K562 (cell line): ENCODE results near the gene DXO. TPM values are rescaled to one million over a fixed set of nuclear protein-coding genes. Genes with fewer than 3 reads are reported as not detected.
A peak's percentile ranks its signal among the peaks of the same experiment; 100 is the strongest.

Source experiments
- PHTF2 ChIP-seq: fragments of 250-450 bp; sonication (Bioruptor Pico); IDR thresholded peaks from 2 replicates; pipeline ENCODE4 v1.5.0; 2021; ENCODE audit warnings: mild to moderate bottlenecking
- PREB ChIP-seq: sonication (generic); formaldehyde crosslinking; IDR thresholded peaks from 2 replicates; pipeline ENCODE4 v1.8.1; 2023; ENCODE audit warnings: mild to moderate bottlenecking, missing genetic modification reagents
- SMC3 ChIP-seq: conservative IDR thresholded peaks from 2 replicates; pipeline ENCODE4 v1.6.1; 2011; ENCODE audit warnings: low read depth, low read length, improper control_type of control experiment; ENCODE audit not compliant: insufficient read depth
- TEAD2 ChIP-seq: fragments of 450-650 bp; IDR thresholded peaks from 2 replicates; pipeline ENCODE4 v1.6.1; 2016; ENCODE audit warnings: missing genetic modification characterization, control low read depth, missing compliant biosample characterization
- ZBTB2 ChIP-seq: fragments of 450-650 bp; IDR thresholded peaks from 2 replicates; pipeline ENCODE4 v1.6.1; 2016; ENCODE audit warnings: antibody characterized with exemption
- ZFP30 ChIP-seq: fragments of 250-450 bp; sonication (Bioruptor Pico); IDR thresholded peaks from 2 replicates; pipeline ENCODE4 v1.8.0; 2022; ENCODE audit warnings: moderate library complexity, mild to moderate bottlenecking, inconsistent platforms, borderline replicate concordance
- ZFPM2 ChIP-seq: fragments of 250-450 bp; sonication (Bioruptor Pico); IDR thresholded peaks from 2 replicates; pipeline ENCODE4 v1.5.1; 2022; ENCODE audit warnings: mild to moderate bottlenecking
- polyA plus RNA-seq, 8 experiments: library from polyadenylated mRNA; depleted of rRNA in 4 of 8; stranded (reverse) in 5 of 8; unstranded in 3 of 8; fragments of >200 nt; fragmentation: Nextera tagmentation in 2 of 8; fragmentation: Illumina TruSeq in 1 of 8; extraction: Ambion mirVana in 2 of 8; extraction: Trizol in 1 of 8; gene quantifications; 2 replicates each; pipeline versions ENCODE4 v1.2.1 to v1.2.3, GENCODE V29; 2011 to 2014; ENCODE audit warnings: inconsistent platforms in 1 of 8, missing spikeins in 1 of 8
- total RNA-seq, 7 experiments: library from RNA; depleted of rRNA in 6 of 7; stranded (reverse); fragments of >200 nt in 6 of 7; fragmentation: Illumina TruSeq in 2 of 7; extraction: Trizol in 2 of 7; gene quantifications; 2 replicates each; pipeline versions ENCODE4 v1.2.1 to v1.2.3, GENCODE V29; 2011 to 2021; ENCODE audit warnings: low replicate concordance in 1 of 7
- TF ChIP-seq, protein P1 (sequence below): fragments of 450-650 bp; IDR thresholded peaks from 2 replicates; pipeline ENCODE4 v1.6.1; 2016; ENCODE audit warnings: mild to moderate bottlenecking, moderate library complexity
- TF ChIP-seq, protein P2 (sequence below): conservative IDR thresholded peaks from 2 replicates; pipeline ENCODE4 v1.6.1; 2011; ENCODE audit warnings: low read depth, mild to moderate bottlenecking, low read length; ENCODE audit not compliant: control insufficient read depth

DXO gene
- total and polyA plus RNA-seq, 9 of the 15 experiments (the other 6 are each of a cell fraction or from before 2014, with no cell fraction given) = 6.4 to 35.1 (median 19.4) TPM

DNA sequence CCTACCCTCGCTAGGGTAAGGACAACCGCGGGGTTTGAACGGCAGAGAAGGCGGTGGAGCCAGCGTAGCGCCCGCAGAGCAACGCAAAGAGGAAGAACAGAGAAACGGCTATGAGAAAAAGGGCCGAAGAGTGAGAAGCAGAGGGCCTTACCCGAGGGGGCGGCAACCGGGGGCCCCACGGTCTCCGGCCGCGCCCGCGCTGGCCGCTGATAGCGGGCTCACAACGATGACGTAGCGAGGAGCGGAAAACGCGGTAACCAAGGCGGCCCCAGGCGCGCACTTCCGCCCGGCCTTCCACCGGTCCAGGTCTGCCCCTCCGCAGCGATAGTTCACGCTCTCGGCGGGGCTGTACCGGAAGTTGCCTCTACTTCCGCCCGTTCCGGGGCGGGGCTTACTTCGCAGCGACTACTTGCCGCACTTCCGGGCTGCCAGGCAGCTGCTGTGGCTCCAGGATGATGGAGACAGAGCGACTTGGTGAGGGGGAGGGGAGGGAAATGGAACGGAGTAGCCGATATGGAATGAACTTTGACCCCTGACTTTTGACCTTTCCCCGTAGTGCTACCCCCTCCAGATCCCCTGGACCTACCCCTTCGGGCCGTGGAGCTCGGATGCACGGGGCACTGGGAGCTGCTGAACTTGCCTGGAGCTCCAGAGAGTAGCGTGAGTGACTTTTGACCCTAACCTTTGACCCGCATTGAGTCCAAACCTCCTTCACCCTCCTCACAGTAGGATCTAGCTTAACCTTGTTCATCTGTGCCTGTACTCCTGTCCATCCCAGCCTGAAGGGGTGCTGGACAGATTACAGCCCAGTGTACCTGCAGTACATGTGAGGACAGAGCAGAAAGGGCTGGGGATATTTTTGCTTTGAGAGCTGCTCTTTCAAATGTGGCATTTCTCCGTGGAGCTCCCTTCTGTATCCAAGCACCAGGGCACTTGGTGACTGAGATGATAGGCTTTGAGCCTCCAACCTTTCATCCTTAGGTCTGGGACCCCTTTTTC is 12.9 kb downstream of the DXO start, which contains the start of the genes NELFE and SKIC2 (continued):
- TF ChIP-seq PREB (peak; percentile 100), ZFP30 (peak; percentile 41; the same call in 1 of the 2 replicates), SMC3 (0 out of 2 replicates have a peak, but pooled peaks have one; percentile 3), PHTF2 (CRISPR knock-in tag) (0 out of 2 replicates have a peak, but pooled peaks have one; percentile 49), TEAD2 (tag) (peak; percentile 40; the same call in 1 of the 2 replicates), ZBTB2 (no peak; the same call in 1 of the 2 replicates), ZFPM2 (CRISPR knock-in tag) (0 out of 2 replicates have a peak, but pooled peaks have one; percentile 82)
- TF ChIP-seq, protein P1, sequence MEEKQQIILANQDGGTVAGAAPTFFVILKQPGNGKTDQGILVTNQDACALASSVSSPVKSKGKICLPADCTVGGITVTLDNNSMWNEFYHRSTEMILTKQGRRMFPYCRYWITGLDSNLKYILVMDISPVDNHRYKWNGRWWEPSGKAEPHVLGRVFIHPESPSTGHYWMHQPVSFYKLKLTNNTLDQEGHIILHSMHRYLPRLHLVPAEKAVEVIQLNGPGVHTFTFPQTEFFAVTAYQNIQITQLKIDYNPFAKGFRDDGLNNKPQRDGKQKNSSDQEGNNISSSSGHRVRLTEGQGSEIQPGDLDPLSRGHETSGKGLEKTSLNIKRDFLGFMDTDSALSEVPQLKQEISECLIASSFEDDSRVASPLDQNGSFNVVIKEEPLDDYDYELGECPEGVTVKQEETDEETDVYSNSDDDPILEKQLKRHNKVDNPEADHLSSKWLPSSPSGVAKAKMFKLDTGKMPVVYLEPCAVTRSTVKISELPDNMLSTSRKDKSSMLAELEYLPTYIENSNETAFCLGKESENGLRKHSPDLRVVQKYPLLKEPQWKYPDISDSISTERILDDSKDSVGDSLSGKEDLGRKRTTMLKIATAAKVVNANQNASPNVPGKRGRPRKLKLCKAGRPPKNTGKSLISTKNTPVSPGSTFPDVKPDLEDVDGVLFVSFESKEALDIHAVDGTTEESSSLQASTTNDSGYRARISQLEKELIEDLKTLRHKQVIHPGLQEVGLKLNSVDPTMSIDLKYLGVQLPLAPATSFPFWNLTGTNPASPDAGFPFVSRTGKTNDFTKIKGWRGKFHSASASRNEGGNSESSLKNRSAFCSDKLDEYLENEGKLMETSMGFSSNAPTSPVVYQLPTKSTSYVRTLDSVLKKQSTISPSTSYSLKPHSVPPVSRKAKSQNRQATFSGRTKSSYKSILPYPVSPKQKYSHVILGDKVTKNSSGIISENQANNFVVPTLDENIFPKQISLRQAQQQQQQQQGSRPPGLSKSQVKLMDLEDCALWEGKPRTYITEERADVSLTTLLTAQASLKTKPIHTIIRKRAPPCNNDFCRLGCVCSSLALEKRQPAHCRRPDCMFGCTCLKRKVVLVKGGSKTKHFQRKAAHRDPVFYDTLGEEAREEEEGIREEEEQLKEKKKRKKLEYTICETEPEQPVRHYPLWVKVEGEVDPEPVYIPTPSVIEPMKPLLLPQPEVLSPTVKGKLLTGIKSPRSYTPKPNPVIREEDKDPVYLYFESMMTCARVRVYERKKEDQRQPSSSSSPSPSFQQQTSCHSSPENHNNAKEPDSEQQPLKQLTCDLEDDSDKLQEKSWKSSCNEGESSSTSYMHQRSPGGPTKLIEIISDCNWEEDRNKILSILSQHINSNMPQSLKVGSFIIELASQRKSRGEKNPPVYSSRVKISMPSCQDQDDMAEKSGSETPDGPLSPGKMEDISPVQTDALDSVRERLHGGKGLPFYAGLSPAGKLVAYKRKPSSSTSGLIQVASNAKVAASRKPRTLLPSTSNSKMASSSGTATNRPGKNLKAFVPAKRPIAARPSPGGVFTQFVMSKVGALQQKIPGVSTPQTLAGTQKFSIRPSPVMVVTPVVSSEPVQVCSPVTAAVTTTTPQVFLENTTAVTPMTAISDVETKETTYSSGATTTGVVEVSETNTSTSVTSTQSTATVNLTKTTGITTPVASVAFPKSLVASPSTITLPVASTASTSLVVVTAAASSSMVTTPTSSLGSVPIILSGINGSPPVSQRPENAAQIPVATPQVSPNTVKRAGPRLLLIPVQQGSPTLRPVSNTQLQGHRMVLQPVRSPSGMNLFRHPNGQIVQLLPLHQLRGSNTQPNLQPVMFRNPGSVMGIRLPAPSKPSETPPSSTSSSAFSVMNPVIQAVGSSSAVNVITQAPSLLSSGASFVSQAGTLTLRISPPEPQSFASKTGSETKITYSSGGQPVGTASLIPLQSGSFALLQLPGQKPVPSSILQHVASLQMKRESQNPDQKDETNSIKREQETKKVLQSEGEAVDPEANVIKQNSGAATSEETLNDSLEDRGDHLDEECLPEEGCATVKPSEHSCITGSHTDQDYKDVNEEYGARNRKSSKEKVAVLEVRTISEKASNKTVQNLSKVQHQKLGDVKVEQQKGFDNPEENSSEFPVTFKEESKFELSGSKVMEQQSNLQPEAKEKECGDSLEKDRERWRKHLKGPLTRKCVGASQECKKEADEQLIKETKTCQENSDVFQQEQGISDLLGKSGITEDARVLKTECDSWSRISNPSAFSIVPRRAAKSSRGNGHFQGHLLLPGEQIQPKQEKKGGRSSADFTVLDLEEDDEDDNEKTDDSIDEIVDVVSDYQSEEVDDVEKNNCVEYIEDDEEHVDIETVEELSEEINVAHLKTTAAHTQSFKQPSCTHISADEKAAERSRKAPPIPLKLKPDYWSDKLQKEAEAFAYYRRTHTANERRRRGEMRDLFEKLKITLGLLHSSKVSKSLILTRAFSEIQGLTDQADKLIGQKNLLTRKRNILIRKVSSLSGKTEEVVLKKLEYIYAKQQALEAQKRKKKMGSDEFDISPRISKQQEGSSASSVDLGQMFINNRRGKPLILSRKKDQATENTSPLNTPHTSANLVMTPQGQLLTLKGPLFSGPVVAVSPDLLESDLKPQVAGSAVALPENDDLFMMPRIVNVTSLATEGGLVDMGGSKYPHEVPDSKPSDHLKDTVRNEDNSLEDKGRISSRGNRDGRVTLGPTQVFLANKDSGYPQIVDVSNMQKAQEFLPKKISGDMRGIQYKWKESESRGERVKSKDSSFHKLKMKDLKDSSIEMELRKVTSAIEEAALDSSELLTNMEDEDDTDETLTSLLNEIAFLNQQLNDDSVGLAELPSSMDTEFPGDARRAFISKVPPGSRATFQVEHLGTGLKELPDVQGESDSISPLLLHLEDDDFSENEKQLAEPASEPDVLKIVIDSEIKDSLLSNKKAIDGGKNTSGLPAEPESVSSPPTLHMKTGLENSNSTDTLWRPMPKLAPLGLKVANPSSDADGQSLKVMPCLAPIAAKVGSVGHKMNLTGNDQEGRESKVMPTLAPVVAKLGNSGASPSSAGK = no peak; the same call in 1 of the 2 replicates
- TF ChIP-seq, protein P2, sequence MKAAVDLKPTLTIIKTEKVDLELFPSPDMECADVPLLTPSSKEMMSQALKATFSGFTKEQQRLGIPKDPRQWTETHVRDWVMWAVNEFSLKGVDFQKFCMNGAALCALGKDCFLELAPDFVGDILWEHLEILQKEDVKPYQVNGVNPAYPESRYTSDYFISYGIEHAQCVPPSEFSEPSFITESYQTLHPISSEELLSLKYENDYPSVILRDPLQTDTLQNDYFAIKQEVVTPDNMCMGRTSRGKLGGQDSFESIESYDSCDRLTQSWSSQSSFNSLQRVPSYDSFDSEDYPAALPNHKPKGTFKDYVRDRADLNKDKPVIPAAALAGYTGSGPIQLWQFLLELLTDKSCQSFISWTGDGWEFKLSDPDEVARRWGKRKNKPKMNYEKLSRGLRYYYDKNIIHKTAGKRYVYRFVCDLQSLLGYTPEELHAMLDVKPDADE = peak; percentile 98
